OCI-LY1 (cell line): ENCODE data around the gene GALNT1.

Experiments used
- CTCF ChIP-seq: fragments of 200-600 bp; sonication (generic), shearing (Covaris generic); IDR thresholded peaks from 2 replicates; pipeline ENCODE4 v1.5.1; 2017; ENCODE audit warnings: mild to moderate bottlenecking, antibody characterized with exemption, low read length, moderate library complexity, mixed read lengths
- EZH2 ChIP-seq: fragments of 200-600 bp; sonication (generic), shearing (Covaris generic); IDR thresholded peaks from 2 replicates; pipeline ENCODE4 v1.8.0; 2017; ENCODE audit warnings: borderline replicate concordance, mixed run types, mild to moderate bottlenecking, antibody characterized with exemption, low read length, moderate library complexity, mixed read lengths

DNA sequence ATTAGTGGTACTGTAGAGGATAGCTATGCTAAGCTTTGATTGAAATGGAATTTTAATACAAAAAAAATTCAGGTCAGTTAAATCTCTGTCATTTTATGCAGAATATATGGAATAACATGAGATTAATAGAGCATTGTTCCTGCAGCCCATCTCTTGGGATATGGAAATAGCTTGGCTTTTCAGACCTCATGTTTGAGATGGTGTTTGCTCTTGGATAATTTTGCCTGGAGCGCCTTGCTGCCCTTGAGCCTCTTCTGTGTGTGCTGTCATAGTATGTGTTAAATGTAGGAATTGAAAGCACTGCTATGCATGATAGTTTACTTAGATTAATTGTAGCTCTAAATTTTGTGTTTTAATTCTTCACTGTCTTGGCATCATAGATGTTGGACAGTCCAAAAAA is 27.7 kb downstream of the GALNT1 start:
- TF ChIP-seq CTCF (no peak), EZH2 (no peak)
